Measurements from ENCODE around the gene APRT. TPM values are rescaled to one million over a fixed set of nuclear protein-coding genes. Genes with fewer than 3 reads are reported as not detected.

Gene APRT
- total and polyA plus RNA-seq, 9 of the 15 experiments (the other 6 are each of a cell fraction or from before 2014, with no cell fraction given), result 41.7 to 409 (median 146) TPM

DNA sequence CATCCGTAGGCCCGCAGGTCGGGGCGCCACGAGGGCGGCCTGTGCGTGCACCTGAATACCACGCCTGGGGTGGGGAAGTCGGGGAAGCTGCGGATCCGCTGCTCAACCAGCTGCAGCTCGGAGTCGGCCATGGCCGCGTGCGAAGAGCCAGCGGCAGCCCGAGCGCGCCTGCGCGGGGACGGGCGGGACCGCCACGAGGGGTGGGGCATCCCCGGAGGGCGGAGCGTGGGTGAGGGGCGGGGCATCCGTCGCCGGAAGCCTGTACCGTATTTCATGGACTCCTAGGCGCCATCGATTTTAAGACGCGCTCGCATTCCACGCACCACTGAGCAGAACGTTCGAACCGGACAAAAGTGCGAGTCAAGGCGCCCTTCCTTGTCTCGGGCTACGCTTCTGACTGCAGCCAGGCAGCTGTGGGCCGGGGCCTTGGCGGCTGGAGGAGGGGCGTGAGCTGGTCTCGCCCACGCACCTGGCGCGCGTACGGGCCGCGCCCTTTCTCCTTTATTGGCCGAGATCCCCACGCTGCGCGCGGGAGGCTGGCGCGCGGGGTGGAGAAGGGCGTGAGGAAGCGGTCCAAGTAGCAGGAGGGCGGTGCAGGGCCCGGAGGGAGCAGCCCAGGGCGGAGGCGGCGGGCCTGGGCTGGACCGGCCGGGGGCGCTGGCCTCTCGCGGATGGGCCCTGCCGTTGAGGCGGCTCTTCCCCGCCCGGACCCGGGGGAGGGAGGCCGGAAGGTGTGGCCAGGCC is at the start of gene APRT (continued):
- TF ChIP-seq ARID4B (CRISPR knock-in tag; IDR thresholded peaks at IDR 0.05) (peak; percentile 88), ATF4 (CRISPR knock-in tag; IDR thresholded peaks at IDR 0.05) (no peak), E2F4 (CRISPR knock-in tag; IDR thresholded peaks at IDR 0.05; ENCODE audit: low read depth) (0 out of 2 replicates have a peak, but pooled peaks have one; percentile 7), CHD4 (IDR thresholded peaks at IDR 0.05; ENCODE audit: insufficient read depth, insufficient replicate concordance, low read depth, low read length, poor library complexity, severe bottlenecking) (no peak), MGA (IDR thresholded peaks at IDR 0.05) (no peak), TCF3 (CRISPR knock-in tag; IDR thresholded peaks at IDR 0.05) (no peak), RBFOX2 (IDR thresholded peaks at IDR 0.05; ENCODE audit: low read depth, low read length) (peak; percentile 89)
